HEK293T (cell line): ENCODE results near the gene CHD6.

ENCODE experiments used
- CTBP1 ChIP-seq: fragments of 450-650 bp; IDR thresholded peaks from 2 replicates; pipeline ENCODE4 v1.6.1; 2016; ENCODE audit warnings: borderline replicate concordance
- ELF4 ChIP-seq: fragments of 450-650 bp; IDR thresholded peaks from 2 replicates; pipeline ENCODE4 v1.6.1; 2017; ENCODE audit warnings: antibody characterized with exemption
- FOXA1 ChIP-seq: fragments of 450-650 bp; IDR thresholded peaks from 2 replicates; pipeline ENCODE4 v1.6.1; 2016; ENCODE audit warnings: mild to moderate bottlenecking
- FOXK2 ChIP-seq: fragments of 450-650 bp; IDR thresholded peaks from 2 replicates; pipeline ENCODE4 v1.6.1; 2016; ENCODE audit warnings: mild to moderate bottlenecking
- FOXM1 ChIP-seq: fragments of 450-650 bp; IDR thresholded peaks from 2 replicates; pipeline ENCODE4 v1.6.1; 2017; ENCODE audit warnings: mild to moderate bottlenecking, borderline replicate concordance
- HDGF ChIP-seq: fragments of 450-650 bp; IDR thresholded peaks from 2 replicates; pipeline ENCODE4 v1.6.1; 2017; ENCODE audit warnings: antibody characterized with exemption, borderline replicate concordance
- L3MBTL2 ChIP-seq: fragments of 450-650 bp; conservative IDR thresholded peaks from 2 replicates; pipeline ENCODE4 v1.6.1; 2016; ENCODE audit warnings: mild to moderate bottlenecking
- SP1 ChIP-seq: fragments of 450-650 bp; IDR thresholded peaks from 2 replicates; pipeline ENCODE4 v1.6.1; 2017
- SUZ12 ChIP-seq: fragments of 450-650 bp; IDR thresholded peaks from 2 replicates; pipeline ENCODE4 v1.6.1; 2016; ENCODE audit warnings: mild to moderate bottlenecking
- TARDBP ChIP-seq: fragments of 450-650 bp; IDR thresholded peaks from 2 replicates; pipeline ENCODE4 v1.6.1; 2016

- TF ChIP-seq CTBP1 = no peak
- TF ChIP-seq SP1 = no peak
- no peak for TF ChIP-seq ELF4
- no peak for TF ChIP-seq SUZ12
- TF ChIP-seq FOXK2 = no peak
- no peak for TF ChIP-seq L3MBTL2
- TF ChIP-seq FOXM1 = no peak
- no peak for TF ChIP-seq HDGF
- no peak for TF ChIP-seq FOXA1
- TF ChIP-seq TARDBP = no peak
These were observed 142.7 kb downstream of the CHD6 start for GRCh38 chr20:41475503-41475902.
